A549 (cell line): ENCODE measurements around the gene NIT2. TPM values are rescaled to one million over a fixed set of nuclear protein-coding genes. Genes with fewer than 3 reads are reported as not detected.

ENCODE experiments used
- ATAC-seq, 2 experiments: fragments of 200-7000 bp in 1 of 2; fragments of >200 bp in 1 of 2; cut with Nextera tagmentation in 1 of 2; cut with Tn5 transposase in 1 of 2; 3 replicates each; pipeline versions ENCODE4 v1.8.0 to v1.9.1; 2018 to 2020; ENCODE audit warnings: mild to moderate bottlenecking in 1 of 2, moderate library complexity in 1 of 2
- CTCF ChIA-PET: fragments of 300-600 bp; sonication (Branson Sonifier 250); formaldehyde crosslinking; extraction: SDS; loops from one replicate; lab custom pipeline; 2021; ENCODE audit warnings: antibody characterized with exemption, inconsistent platforms; lab: Yijun Ruan, JAX
- POLR2A ChIA-PET: fragments of 350-600 bp; formaldehyde crosslinking; extraction: SDS; loops from one replicate; lab custom pipeline; 2021; ENCODE audit warnings: antibody characterized with exemption, inconsistent platforms; lab: Yijun Ruan, JAX
- DNase-seq, 2 experiments: peaks; one replicate each; pipeline versions ENCODE4 v3.0.0 to v3.0.0-alpha.2; 2011 to 2016; ENCODE audit warnings: low read depth in 1 of 2, low spot score in 1 of 2
- FAIRE-seq: peaks from 2 replicates; lab custom pipeline; 2011; peaks lifted over from hg19 to GRCh38; lab: Jason Lieb, UNC
- H3K27ac ChIP-seq, 2 experiments: fragments of >200 bp; sonication (Bioruptor Twin); formaldehyde crosslinking; 3 replicates each; pipeline ENCODE4 v1.5.1; 2016 to 2017
- H3K4me1 ChIP-seq: fragments of >200 bp; sonication (Bioruptor Twin); formaldehyde crosslinking; 3 replicates; pipeline ENCODE4 v1.6.1; 2016
- H3K4me2 ChIP-seq: fragments of >200 bp; sonication (Bioruptor Twin); formaldehyde crosslinking; 3 replicates; pipeline ENCODE4 v1.6.1; 2016
- H3K4me3 ChIP-seq: fragments of >200 bp; sonication (Bioruptor Twin); formaldehyde crosslinking; 3 replicates; pipeline ENCODE4 v1.5.1; 2016
- H3K9me3 ChIP-seq: fragments of >200 bp; sonication (Bioruptor Twin); formaldehyde crosslinking; 3 replicates; pipeline ENCODE4 v1.6.1; 2016
- ATOH8 ChIP-seq: fragments of 250-450 bp; sonication (Bioruptor Pico); IDR thresholded peaks from 2 replicates; pipeline ENCODE4 v1.5.0; 2020; ENCODE audit warnings: low read depth, mild to moderate bottlenecking, moderate library complexity
- BHLHE40 ChIP-seq: IDR thresholded peaks from 2 replicates; pipeline ENCODE4 v1.6.1; 2012; ENCODE audit warnings: low read depth, low read length, inconsistent platforms
- EHMT2 ChIP-seq: fragments of 200-600 bp; sonication (generic); IDR thresholded peaks from 2 replicates; pipeline ENCODE4 v1.6.1; 2016; ENCODE audit warnings: antibody characterized with exemption, low read depth, mild to moderate bottlenecking, moderate library complexity
- FOSB ChIP-seq: fragments of 250-450 bp; sonication (Bioruptor Pico); IDR thresholded peaks from 2 replicates; pipeline ENCODE4 v1.5.0; 2020; ENCODE audit warnings: mild to moderate bottlenecking, moderate library complexity
- FOXS1 ChIP-seq: fragments of 250-450 bp; sonication (Bioruptor Pico); IDR thresholded peaks from 2 replicates; pipeline ENCODE4 v1.5.0; 2020; ENCODE audit warnings: mild to moderate bottlenecking, moderate library complexity
- HEYL ChIP-seq: fragments of 250-450 bp; sonication (Bioruptor Pico); IDR thresholded peaks from 2 replicates; pipeline ENCODE4 v1.8.0; 2021; ENCODE audit warnings: mild to moderate bottlenecking, moderate library complexity
- HOXA7 ChIP-seq: fragments of 250-450 bp; sonication (Bioruptor Pico); IDR thresholded peaks from 2 replicates; pipeline ENCODE4 v1.5.0; 2020; ENCODE audit warnings: mild to moderate bottlenecking, moderate library complexity
- HOXB5 ChIP-seq: fragments of 250-450 bp; sonication (Bioruptor Pico); IDR thresholded peaks from 2 replicates; pipeline ENCODE4 v1.5.0; 2020; ENCODE audit warnings: mild to moderate bottlenecking, moderate library complexity
- JUNB ChIP-seq: fragments of >200 bp; sonication (Bioruptor Twin); formaldehyde crosslinking; IDR thresholded peaks from 2 replicates; pipeline ENCODE4 v1.6.1; 2016
- KDM1A ChIP-seq: fragments of 200-600 bp; sonication (generic); IDR thresholded peaks from 2 replicates; pipeline ENCODE4 v1.6.1; 2016; ENCODE audit warnings: low read depth, mild to moderate bottlenecking
- NFE2L2 ChIP-seq: fragments of 150-350 bp; conservative IDR thresholded peaks from 2 replicates; pipeline ENCODE4 v1.6.1; 2014; ENCODE audit warnings: low read length
- NPAS2 ChIP-seq: fragments of 250-450 bp; sonication (Bioruptor Pico); IDR thresholded peaks from 2 replicates; pipeline ENCODE4 v1.8.0; 2022; ENCODE audit warnings: mild to moderate bottlenecking, moderate library complexity, borderline replicate concordance
- POLR2A ChIP-seq: IDR thresholded peaks from 2 replicates; pipeline ENCODE4 v1.6.1; 2012; ENCODE audit warnings: mild to moderate bottlenecking, low read length
- POLR2AphosphoS2 ChIP-seq: conservative IDR thresholded peaks from 2 replicates; pipeline ENCODE4 v1.6.1; 2012; ENCODE audit warnings: low read length, improper control_type of control experiment, inconsistent platforms
- RAD21 ChIP-seq, 2 experiments: fragments of >200 bp in 1 of 2; sonication (Bioruptor Twin) in 1 of 2; formaldehyde crosslinking in 1 of 2; IDR thresholded peaks in 1 of 2; conservative IDR thresholded peaks in 1 of 2; 2 replicates in 1 of 2; 3 replicates in 1 of 2; pipeline ENCODE4 v1.6.1; 2012 to 2018; ENCODE audit warnings: inconsistent platforms in 1 of 2
- RARB ChIP-seq: fragments of 250-450 bp; sonication (Bioruptor Pico); IDR thresholded peaks from 2 replicates; pipeline ENCODE4 v1.8.0; 2021; ENCODE audit warnings: mild to moderate bottlenecking, moderate library complexity
- RCOR1 ChIP-seq: fragments of 150-350 bp; IDR thresholded peaks from 2 replicates; pipeline ENCODE4 v1.6.1; 2014; ENCODE audit warnings: antibody characterized with exemption, low read length, low read depth
- RNF2 ChIP-seq: fragments of 200-600 bp; sonication (generic); IDR thresholded peaks from 2 replicates; pipeline ENCODE4 v1.6.1; 2016; ENCODE audit warnings: low read depth, mild to moderate bottlenecking, antibody characterized with exemption, moderate library complexity, borderline replicate concordance
- SREBF2 ChIP-seq: fragments of 450-650 bp; IDR thresholded peaks from 2 replicates; pipeline ENCODE4 v1.6.1; 2014; ENCODE audit warnings: mild to moderate bottlenecking, moderate library complexity
- ZFP36 ChIP-seq: fragments of 450-650 bp; IDR thresholded peaks from 2 replicates; pipeline ENCODE4 v1.6.1; 2014; ENCODE audit warnings: borderline replicate concordance; ENCODE audit not compliant: partially characterized antibody
- WGBS: methylation state at CpG from one replicate; pipeline ENCODE4 v1.1.6; 2017; ENCODE audit errors: missing lambda C conversion rate; 5-methylcytosine and 5-hydroxymethylcytosine counted together
- polyA plus RNA-seq, 4 experiments: library from polyadenylated mRNA; depleted of rRNA in 3 of 4; stranded (reverse); fragments of >200 nt; fragmentation: RNase III in 1 of 4; extraction: RNeasy Plus Mini Kit Qiagen cat#74134 plus additional on column Dnase treatment in 1 of 4; gene quantifications; 2 replicates in 3 of 4; 3 replicates in 1 of 4; pipeline ENCODE4 v1.2.3, GENCODE V29; 2011 to 2017
- TF ChIP-seq, protein P1 (sequence below): fragments of 450-650 bp; IDR thresholded peaks from 2 replicates; pipeline ENCODE4 v1.6.1; 2014; ENCODE audit warnings: antibody characterized with exemption
- TF ChIP-seq, protein P2 (sequence below): fragments of 250-450 bp; sonication (Bioruptor Pico); IDR thresholded peaks from 2 replicates; pipeline ENCODE4 v1.5.0; 2021; ENCODE audit warnings: mild to moderate bottlenecking, moderate library complexity, borderline replicate concordance
- TF ChIP-seq, protein P3 (sequence below): IDR thresholded peaks from 2 replicates; pipeline ENCODE4 v1.6.1; 2012

The NIT2 gene
- polyA plus RNA-seq, 2 of the 4 experiments (the other 2 are of a cell fraction), result 75.0 to 140 TPM

DNA sequence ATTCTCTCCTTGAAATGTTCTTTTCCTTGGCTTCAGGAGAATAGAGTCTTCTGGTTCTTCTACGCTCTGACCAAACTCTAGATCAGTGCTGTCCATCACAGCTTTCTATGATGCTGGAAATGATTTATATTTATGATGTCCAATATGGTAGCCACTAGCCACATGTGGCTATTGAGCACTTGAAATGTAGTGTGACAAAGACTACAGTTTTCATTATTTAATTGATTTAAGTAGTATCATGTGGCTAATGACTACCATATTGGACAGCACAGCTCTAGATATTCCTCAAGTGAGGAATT lies 69.6 kb downstream of the NIT2 start:
- FAIRE-seq (no peak), ATAC-seq (no peak), DNase-seq (no peak)
- Histone ChIP-seq H3K9me3 (no peaks in the 10 kb centered on the region; the same call in 2 of the 3 replicates), H3K4me1 (peaks cover 20% of the 10 kb centered on the region; the same call in 1 of the 3 replicates), H3K4me3 (no peak overlapping the region), H3K27ac (no peak overlapping the region), H3K4me2 (peak overlapping the region; percentile 96; the same call in 2 of the 3 replicates)
- 97% methylated on average over 1 of the region's 1 CpG for WGBS
- peak; percentile 50; the same call in 1 of the 2 replicates for TF ChIP-seq EHMT2
- TF ChIP-seq, protein P1, sequence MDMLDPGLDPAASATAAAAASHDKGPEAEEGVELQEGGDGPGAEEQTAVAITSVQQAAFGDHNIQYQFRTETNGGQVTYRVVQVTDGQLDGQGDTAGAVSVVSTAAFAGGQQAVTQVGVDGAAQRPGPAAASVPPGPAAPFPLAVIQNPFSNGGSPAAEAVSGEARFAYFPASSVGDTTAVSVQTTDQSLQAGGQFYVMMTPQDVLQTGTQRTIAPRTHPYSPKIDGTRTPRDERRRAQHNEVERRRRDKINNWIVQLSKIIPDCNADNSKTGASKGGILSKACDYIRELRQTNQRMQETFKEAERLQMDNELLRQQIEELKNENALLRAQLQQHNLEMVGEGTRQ, result no peak
- ChIA-PET POLR2A (no interaction called here), CTCF (interaction anchor here (0.8 to 1.1 kb wide), 2 partner anchors 10 to 21 kb away, joined by 3 read pairs; no protein-coding TSS in a partner anchor)

GRCh38 chr3:100407164-100407563 lies 72.6 kb downstream of the NIT2 start:
- TF ChIP-seq NPAS2 (CRISPR knock-in tag) (no peak), ATOH8 (CRISPR knock-in tag) (no peak), RNF2 (no peak), RAD21 (conservative IDR thresholded peaks at IDR 0.05 in 1 of 2, IDR thresholded peaks at IDR 0.05 in 1 of 2) (no peak), POLR2A (no peak), FOXS1 (no peak)
- TF ChIP-seq, protein P1, result no peak
- ChIA-PET CTCF (no interaction called here), POLR2A (no interaction called here)
- WGBS, result 93% methylated on average over 2 of the region's 2 CpGs
- ATAC-seq (no peak), DNase-seq (no peak), FAIRE-seq (no peak)
- Histone ChIP-seq H3K4me3 (no peak overlapping the region), H3K27ac (no peak overlapping the region), H3K4me2 (no peak overlapping the region), H3K9me3 (peaks cover 2% of the 10 kb centered on the region; the same call in 1 of the 3 replicates), H3K4me1 (peaks cover 14% of the 10 kb centered on the region; the same call in 1 of the 3 replicates)

GRCh38 chr3:100407977-100408532 lies 73.5 kb downstream of the NIT2 start:
- H3K27ac ChIP-seq, result no peak overlapping the region
- H3K4me3 ChIP-seq, result no peak overlapping the region
- TF ChIP-seq HOXB5 (no peak), RAD21 (conservative IDR thresholded peaks at IDR 0.05 in 1 of 2, IDR thresholded peaks at IDR 0.05 in 1 of 2) (no peak), FOSB (CRISPR knock-in tag) (no peak), HEYL (CRISPR knock-in tag) (no peak), HOXA7 (CRISPR knock-in tag) (no peak), SREBF2 (no peak), JUNB (no peak), BHLHE40 (no peak), RARB (CRISPR knock-in tag) (no peak), RCOR1 (no peak), NFE2L2 (no peak), KDM1A (no peak), POLR2AphosphoS2 (no peak), ZFP36 (no peak)
- TF ChIP-seq, protein P2, sequence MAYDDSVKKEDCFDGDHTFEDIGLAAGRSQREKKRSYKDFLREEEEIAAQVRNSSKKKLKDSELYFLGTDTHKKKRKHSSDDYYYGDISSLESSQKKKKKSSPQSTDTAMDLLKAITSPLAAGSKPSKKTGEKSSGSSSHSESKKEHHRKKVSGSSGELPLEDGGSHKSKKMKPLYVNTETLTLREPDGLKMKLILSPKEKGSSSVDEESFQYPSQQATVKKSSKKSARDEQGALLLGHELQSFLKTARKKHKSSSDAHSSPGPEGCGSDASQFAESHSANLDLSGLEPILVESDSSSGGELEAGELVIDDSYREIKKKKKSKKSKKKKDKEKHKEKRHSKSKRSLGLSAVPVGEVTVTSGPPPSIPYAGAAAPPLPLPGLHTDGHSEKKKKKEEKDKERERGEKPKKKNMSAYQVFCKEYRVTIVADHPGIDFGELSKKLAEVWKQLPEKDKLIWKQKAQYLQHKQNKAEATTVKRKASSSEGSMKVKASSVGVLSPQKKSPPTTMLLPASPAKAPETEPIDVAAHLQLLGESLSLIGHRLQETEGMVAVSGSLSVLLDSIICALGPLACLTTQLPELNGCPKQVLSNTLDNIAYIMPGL (CRISPR knock-in tag), result no peak
- TF ChIP-seq, protein P3, sequence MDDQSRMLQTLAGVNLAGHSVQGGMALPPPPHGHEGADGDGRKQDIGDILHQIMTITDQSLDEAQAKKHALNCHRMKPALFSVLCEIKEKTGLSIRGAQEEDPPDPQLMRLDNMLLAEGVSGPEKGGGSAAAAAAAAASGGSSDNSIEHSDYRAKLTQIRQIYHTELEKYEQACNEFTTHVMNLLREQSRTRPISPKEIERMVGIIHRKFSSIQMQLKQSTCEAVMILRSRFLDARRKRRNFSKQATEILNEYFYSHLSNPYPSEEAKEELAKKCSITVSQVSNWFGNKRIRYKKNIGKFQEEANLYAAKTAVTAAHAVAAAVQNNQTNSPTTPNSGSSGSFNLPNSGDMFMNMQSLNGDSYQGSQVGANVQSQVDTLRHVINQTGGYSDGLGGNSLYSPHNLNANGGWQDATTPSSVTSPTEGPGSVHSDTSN, result no peak
- TF ChIP-seq, all 56 proteins: peak for 0
- Histone ChIP-seq H3K4me1 (peaks cover 7% of the 10 kb centered on the region; the same call in 1 of the 3 replicates), H3K4me2 (no peak overlapping the region), H3K9me3 (peaks cover 2% of the 10 kb centered on the region; the same call in 1 of the 3 replicates)
- no peak for FAIRE-seq
- WGBS, result 81% methylated on average over 4 of the region's 4 CpGs
- CTCF ChIA-PET, result interaction anchor here (1.8 kb wide), 1 partner anchor 55 kb away, joined by 5 read pairs; no protein-coding TSS in a partner anchor
- no peak for ATAC-seq
- POLR2A ChIA-PET, result no interaction called here
- DNase-seq, result no peak
